ENCODE data around the gene KIN.
"Not testable (repeated sequence)": the region's sequence is repeated elsewhere in the genome, so short reads cannot be mapped to it uniquely, and the experiment has no call there.

The KIN gene

GRCh38 chr10:7794251-7795026 lies 6.6 kb upstream of the KIN start:
- DNase-seq: no peak

- no peak for DNase-seq
Measured at GRCh38 chr10:7792541-7792940, 4.7 kb upstream of the KIN start.

DNA sequence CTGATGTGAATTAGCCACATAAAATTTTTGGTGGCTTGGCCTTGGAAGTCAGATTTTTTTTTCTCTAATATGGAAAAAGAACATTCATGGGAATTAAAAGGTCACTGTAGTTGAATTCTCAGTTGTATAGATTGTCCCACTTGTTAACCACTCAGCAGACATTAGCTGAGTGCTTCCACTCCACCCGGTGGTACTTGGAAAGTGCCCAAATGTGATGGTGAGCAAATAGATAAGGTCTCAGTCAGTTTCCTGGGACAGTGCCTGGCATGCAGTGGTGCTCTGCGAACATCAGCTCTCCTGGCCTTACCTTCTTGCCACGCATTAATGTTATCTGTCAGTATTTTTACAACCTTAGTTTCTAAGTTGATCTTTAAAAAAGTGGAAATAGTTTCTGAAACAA lies 1.6 kb upstream of the KIN start:
- DNase-seq: no peak

GRCh38 chr10:7788639-7789286 lies 970 bp upstream of the KIN start:
- no peak for DNase-seq

GRCh38 chr10:7787150-7787856 lies 490 bp downstream of the KIN start:
- DNase-seq: no peak

- DNase-seq: no peak
Measured at GRCh38 chr10:7786430-7786829, 1.4 kb downstream of the KIN start.

- DNase-seq: not testable (repeated sequence)
Measured at GRCh38 chr10:7782194-7782593, 5.6 kb downstream of the KIN start.

DNA sequence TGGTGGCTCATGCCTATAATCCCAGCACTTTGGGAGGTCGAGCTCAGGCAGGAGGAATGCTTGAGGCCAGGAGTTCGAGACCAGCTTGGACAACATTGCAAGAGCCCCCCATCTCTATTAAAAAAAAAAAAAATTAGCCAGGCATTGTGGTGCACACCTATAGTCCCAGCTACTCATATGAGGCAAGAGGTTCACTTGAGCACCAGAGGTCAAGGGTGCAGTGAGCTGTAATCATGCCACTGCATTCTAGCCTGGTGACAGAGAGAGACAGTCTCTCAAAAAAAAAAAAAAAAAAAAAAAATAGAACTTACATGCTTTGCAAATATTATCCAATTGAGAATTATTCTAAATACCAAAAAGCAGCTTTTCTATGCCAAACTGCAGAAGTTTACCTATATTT lies 11.0 kb downstream of the KIN start:
- no peak for DNase-seq

DNA sequence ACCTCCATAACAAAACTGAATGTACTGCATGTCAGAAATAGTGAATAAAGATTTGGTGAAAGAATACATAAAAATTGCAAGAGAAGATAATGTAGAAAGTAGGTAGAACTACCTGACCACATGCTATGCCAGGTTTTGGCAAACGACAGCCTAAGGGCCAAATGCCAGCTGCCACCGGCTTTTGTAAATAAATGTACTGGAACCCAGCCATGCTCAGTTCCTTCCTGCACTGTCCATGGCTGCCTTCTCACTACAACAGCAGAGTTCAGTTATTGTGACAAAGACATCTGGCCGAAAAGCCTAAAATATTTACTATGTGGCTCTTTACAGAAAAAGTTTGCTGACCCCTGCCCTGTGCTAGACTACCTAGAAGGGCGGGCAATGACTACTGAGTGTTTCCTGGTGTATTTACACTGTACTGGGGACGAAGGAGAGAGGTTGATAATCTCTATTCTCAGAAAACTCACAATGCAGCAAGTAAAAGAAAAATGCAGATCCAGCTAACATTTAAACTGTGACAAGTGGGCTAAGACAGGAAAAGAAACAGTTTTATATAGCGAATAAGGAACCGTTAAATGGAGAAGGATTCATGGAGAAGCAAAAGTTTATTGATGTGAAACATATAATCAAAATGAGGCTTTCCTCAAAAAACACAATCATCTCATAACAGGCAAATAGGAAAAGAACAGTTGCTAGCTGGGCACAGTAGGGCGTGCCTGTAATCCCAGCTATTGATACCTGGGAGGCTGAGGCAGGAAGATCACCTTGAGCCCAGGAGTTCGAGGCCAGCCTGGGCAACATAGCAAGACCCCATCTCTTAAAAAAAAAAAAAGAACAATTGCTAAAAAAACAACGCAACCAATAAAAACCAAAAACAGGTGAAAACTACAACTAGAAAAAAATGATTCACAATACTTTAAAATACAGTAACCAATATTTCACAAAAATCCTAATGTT lies 13.7 kb downstream of the KIN start:
- DNase-seq: no peak

DNA sequence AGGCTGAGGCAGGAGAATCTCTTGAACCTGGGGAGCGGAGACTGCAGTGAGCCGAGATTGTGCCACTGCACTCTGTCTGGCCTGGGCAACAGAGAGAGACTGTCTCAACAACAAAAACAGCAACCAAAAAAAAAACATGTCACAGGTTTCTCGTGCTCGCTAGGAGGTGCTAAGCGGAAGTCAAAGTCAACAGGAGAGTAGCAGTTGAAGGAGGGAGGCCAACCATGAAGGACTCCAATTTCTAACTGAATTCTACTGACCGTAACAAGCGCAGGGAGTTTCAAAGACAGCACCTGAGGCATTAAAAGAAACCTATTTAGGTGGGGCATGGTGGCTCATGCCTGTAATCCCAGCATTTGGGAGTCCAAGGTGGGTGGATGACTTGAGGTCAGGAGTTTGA lies 19.4 kb downstream of the KIN start:
- DNase-seq: no peak

- no peak for DNase-seq
Measured at GRCh38 chr10:7767209-7767608, 20.6 kb downstream of the KIN start.

DNA sequence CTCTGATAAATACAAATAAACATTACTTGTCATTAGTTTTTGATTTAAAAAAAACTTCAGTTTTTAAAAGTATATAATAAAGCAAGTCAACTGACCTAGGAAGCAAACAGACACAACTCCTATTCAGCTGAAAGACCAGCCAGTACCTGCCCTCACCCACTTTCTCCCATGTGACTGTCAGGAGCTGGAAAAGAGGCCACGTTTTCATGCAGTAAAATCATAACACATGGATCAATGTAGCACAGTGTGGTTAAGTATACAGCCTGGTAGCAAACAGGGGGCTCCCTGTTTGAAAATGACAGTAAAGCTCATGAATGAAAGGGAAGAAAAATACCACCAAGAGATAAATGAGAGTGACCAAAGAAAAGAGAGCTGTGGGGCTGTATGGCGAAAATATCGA lies 21.6 kb downstream of the KIN start:
- DNase-seq: no peak

- DNase-seq: no peak
Measured at GRCh38 chr10:7763929-7764328, 23.9 kb downstream of the KIN start.

- DNase-seq: no peak
Measured at GRCh38 chr10:7756360-7756992, 31.3 kb downstream of the KIN start.

- no peak for DNase-seq
Measured at GRCh38 chr10:7755103-7755502, 32.7 kb downstream of the KIN start.

GRCh38 chr10:7752251-7752650 lies 35.5 kb downstream of the KIN start:
- no peak for DNase-seq

DNA sequence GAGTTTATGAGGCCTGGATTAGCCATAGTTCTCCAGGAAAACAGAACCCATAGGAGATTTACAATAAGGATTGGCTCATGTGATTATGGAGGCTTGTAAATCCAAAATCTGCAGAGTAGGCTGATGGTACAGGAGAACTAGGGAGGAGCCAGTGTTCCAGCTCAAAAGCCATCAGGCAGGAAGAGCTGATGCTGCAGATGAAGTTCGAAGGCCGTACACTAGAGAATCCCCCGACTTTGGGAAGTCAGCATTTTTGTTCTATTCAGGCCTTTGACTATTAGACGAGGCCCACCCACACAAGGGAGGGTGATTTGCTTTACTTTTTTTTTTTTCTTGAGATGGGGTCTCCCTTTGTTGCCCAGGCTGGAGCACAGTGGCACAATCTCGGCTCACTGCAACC lies 37.6 kb downstream of the KIN start:
- no peak for DNase-seq

GRCh38 chr10:7748637-7749036 lies 39.2 kb downstream of the KIN start:
- not testable (repeated sequence) for DNase-seq

DNA sequence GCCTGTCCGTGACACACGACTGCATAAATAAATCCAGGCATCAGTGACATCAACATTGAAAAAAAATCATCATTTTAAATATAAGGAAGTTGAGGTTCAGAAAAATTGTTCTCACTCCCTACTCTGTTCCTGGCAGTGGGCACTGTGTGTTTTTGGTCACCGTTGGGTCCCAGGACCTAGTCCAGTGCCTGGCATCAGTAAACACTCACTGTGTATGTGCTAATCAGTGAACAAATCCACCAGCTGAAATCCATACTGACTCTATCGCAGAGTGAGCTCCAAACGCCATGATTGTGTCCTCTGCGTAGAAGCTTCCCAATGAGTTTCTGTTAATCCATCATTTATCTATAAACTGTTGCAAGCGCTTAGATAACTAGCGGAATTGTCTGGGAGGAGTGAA lies 43.5 kb downstream of the KIN start:
- DNase-seq: no peak

GRCh38 chr10:7738536-7739407 lies 49.0 kb downstream of the KIN start:
- DNase-seq: no peak

GRCh38 chr10:7734821-7735220 lies 53.0 kb downstream of the KIN start:
- DNase-seq: no peak
